Colonic mucosa (tissue), 4 donors: ENCODE results near the gene CPEB1. TPM values are rescaled to one million over a fixed set of nuclear protein-coding genes. Genes with fewer than 3 reads are reported as not detected.

Source experiments
- DNase-seq: peaks from one replicate; pipeline ENCODE4 v3.0.0-alpha.2; 2020
- H3K27ac ChIP-seq: fragments of 200-600 bp; one replicate; pipeline ENCODE4 v1.8.0; 2021
- H3K27me3 ChIP-seq: fragments of 200-600 bp; one replicate; pipeline ENCODE4 v1.8.0; 2021
- H3K36me3 ChIP-seq: fragments of 200-600 bp; one replicate; pipeline ENCODE4 v1.8.0; 2021
- H3K4me1 ChIP-seq: fragments of 200-600 bp; one replicate; pipeline ENCODE4 v1.8.0; 2021; ENCODE audit warnings: mild to moderate bottlenecking
- H3K4me3 ChIP-seq: fragments of 200-600 bp; one replicate; pipeline ENCODE4 v1.8.0; 2021
- H3K9ac ChIP-seq, 2 donors: one replicate each; pipeline ENCODE4 v1.7.0; 2013; ENCODE audit warnings: control low read depth in 2 of 2, low read depth in 2 of 2, low read length in 2 of 2
- H3K9me3 ChIP-seq: fragments of 200-600 bp; one replicate; pipeline ENCODE4 v1.8.0; 2021
- intact Hi-C: fragments of 100-400 bp; cut with DNase I; formaldehyde crosslinking; loops from one replicate; pipeline ENCODE4 v1.14.1; 2022
- total RNA-seq, 2 donors: library from RNA; stranded (reverse); fragmentation: NEBNext Ultra II Directional in 1 of 2; extraction: Animal tissue kit (Norgen Biotek cat#: 25700) in 1 of 2; gene quantifications; one replicate each; pipeline ENCODE4 v1.2.1, GENCODE V29; 2021
- TF ChIP-seq, protein P1 (sequence below): fragments of 200-600 bp; IDR thresholded peaks from one replicate; pipeline ENCODE4 v1.8.0; 2022; ENCODE audit warnings: antibody characterized with exemption, mild to moderate bottlenecking
- donor health status: healthy.
- donor health status: DM: no; HTN: no; CAD: no.
- donor health status: DM: no; HTN: no; CAD: no.

Gene CPEB1
- total RNA-seq, 2 donors from 2014 or later = 0.40 to 1.4 TPM

DNA sequence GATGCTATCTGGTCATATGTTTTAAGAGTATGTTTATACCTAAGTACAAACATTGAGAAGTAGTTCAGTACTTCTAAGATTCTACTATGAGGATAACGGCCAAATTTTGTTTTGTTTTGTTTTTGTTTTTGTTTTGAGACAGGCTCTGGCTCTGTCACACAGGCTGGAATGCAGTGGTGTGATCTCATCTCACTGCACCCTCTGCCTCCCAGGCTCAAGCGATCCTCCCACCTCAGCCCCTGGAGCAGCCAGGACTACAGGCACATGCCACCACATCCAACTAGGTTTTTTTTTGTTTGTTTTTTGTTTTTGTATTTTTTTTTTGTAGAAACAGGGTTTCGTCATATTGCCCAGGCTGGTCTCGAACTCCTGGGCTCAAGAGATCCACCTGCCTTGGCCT lies 59.4 kb downstream of the CPEB1 start:
- Histone ChIP-seq H3K4me3 (no peak overlapping the region), H3K27ac (no peak overlapping the region), H3K9me3 (no peaks in the 10 kb centered on the region), H3K27me3 (no peaks in the 10 kb centered on the region), H3K36me3 (no peaks in the 10 kb centered on the region), H3K4me1 (no peaks in the 10 kb centered on the region), H3K9ac (no peak overlapping the region)
- intact Hi-C loops = no loop called here
- TF ChIP-seq, protein P1, sequence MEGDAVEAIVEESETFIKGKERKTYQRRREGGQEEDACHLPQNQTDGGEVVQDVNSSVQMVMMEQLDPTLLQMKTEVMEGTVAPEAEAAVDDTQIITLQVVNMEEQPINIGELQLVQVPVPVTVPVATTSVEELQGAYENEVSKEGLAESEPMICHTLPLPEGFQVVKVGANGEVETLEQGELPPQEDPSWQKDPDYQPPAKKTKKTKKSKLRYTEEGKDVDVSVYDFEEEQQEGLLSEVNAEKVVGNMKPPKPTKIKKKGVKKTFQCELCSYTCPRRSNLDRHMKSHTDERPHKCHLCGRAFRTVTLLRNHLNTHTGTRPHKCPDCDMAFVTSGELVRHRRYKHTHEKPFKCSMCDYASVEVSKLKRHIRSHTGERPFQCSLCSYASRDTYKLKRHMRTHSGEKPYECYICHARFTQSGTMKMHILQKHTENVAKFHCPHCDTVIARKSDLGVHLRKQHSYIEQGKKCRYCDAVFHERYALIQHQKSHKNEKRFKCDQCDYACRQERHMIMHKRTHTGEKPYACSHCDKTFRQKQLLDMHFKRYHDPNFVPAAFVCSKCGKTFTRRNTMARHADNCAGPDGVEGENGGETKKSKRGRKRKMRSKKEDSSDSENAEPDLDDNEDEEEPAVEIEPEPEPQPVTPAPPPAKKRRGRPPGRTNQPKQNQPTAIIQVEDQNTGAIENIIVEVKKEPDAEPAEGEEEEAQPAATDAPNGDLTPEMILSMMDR = no peak
- no peak for DNase-seq

DNA sequence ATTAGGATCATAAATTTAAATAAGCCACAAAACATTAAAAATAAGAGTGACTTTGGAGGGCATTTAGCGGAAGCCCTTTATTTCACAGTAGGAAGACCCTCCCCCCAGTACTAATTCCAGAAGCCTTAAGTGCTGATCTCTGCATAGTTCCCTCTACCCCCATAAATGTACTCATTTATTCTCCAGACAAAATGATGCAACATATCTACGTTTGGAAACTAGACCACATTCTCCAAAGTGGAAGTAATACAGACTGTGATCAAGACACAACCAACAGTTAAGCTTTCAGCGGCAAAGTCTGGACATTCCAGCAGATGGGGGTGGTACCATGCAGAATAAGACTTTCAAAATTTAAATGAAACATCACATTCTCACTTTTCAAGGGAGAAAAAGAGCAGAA lies 62.1 kb downstream of the CPEB1 start:
- TF ChIP-seq, protein P1 = no peak
- Histone ChIP-seq H3K27ac (no peak overlapping the region), H3K4me1 (no peaks in the 10 kb centered on the region), H3K9ac (no peak overlapping the region), H3K27me3 (no peaks in the 10 kb centered on the region), H3K4me3 (no peak overlapping the region), H3K36me3 (no peaks in the 10 kb centered on the region), H3K9me3 (no peaks in the 10 kb centered on the region)
- DNase-seq = no peak
- intact Hi-C loops = no loop called here

DNA sequence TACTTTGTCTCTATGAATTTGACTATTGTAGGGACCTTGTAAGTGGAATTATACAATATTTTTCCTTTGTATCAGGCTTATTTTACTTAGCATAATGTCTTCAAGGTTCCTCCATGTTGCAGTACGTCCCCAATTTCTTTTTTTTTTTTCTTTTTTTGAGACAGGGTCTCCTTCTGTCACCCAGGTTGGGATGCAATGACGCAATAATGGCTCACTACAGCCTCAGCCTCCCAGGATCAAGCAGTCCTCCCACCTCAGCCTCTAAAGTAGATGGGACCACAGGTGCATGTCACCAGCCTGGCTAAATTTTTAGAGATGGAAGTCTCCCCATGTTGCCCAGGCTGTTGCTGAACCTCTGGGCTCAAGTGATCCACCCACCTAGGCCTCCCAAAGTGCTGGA lies 66.5 kb downstream of the CPEB1 start:
- H3K27me3 ChIP-seq = no peaks in the 10 kb centered on the region
- H3K9ac ChIP-seq = no peak overlapping the region
- H3K36me3 ChIP-seq = no peaks in the 10 kb centered on the region
- no peak for DNase-seq
- TF ChIP-seq, protein P1 = no peak
- intact Hi-C loops = no loop called here
- H3K4me1 ChIP-seq = no peaks in the 10 kb centered on the region
- H3K9me3 ChIP-seq = no peaks in the 10 kb centered on the region
- no peak overlapping the region for H3K27ac ChIP-seq
- H3K4me3 ChIP-seq = no peak overlapping the region

DNA sequence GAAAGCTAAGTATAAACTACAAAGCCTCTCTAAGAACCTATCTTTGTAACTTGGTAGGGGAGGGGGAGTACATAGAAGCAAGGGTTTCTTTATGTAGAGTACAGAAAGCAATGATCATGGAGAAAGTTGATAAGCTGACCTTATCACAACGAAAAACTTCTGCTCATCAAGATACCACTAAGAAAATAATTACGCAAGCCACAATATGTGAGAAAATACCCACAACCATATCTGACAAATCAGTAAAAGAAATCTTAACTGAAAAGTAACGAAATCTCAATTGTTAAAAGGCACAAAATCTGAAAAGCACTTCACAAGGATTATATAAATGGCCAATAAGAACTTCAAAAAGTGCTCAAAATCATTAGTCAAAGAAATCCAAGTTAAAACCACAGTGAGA lies 71.8 kb downstream of the CPEB1 start:
- no peaks in the 10 kb centered on the region for H3K27me3 ChIP-seq
- no peaks in the 10 kb centered on the region for H3K9me3 ChIP-seq
- no peaks in the 10 kb centered on the region for H3K4me1 ChIP-seq
- TF ChIP-seq, protein P1 = no peak
- no peak overlapping the region for H3K27ac ChIP-seq
- H3K4me3 ChIP-seq = no peak overlapping the region
- DNase-seq = no peak
- intact Hi-C loops = no loop called here
- H3K9ac ChIP-seq = no peak overlapping the region
- no peaks in the 10 kb centered on the region for H3K36me3 ChIP-seq

DNA sequence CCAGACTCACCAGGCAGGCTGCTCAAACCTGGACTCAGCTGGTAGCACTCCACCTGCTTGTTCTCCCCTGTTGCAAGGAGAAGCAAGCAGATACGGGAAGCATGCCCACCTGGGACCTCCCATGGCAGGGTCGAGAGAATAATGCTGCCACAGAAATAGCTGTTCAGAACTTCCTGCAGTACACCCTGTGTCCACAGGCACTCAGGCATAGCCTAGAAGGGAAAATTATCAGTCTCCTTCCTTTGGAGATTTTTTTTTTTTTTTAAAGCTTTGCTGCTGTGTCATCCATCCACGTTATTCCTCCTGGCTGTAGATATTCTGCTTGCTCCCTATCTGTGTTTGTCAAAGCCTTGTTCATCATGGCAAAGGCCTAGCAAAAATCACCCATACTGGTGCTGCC lies 74.2 kb downstream of the CPEB1 start:
- no peak for DNase-seq
- TF ChIP-seq, protein P1 = no peak
- Histone ChIP-seq H3K27ac (no peak overlapping the region), H3K36me3 (no peaks in the 10 kb centered on the region), H3K9me3 (no peaks in the 10 kb centered on the region), H3K4me3 (no peak overlapping the region), H3K9ac (no peak overlapping the region), H3K27me3 (no peaks in the 10 kb centered on the region), H3K4me1 (no peaks in the 10 kb centered on the region)
- intact Hi-C loops = no loop called here

DNA sequence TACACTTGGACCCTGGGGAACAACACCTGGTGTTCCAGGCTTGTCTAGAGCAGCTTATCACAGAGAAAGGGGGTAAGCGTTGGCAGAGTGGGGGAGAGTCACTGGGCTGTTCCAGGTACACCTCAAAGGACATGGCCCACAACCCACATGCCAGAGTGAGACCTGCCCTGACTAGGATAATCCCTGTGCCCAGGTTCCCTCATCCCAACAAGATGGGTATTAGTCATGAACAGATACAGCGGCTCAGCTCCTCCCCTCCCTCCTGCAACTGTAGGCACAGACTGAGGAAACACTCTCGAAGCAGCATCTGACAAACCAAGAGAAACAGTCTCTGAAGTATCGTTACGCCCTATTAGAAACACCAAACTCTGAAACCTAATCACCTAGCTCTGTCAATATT lies 74.9 kb downstream of the CPEB1 start:
- Histone ChIP-seq H3K4me3 (no peak overlapping the region), H3K36me3 (no peaks in the 10 kb centered on the region), H3K4me1 (no peaks in the 10 kb centered on the region), H3K9ac (no peak overlapping the region), H3K27ac (no peak overlapping the region), H3K9me3 (no peaks in the 10 kb centered on the region), H3K27me3 (no peaks in the 10 kb centered on the region)
- TF ChIP-seq, protein P1 = no peak
- intact Hi-C loops = no loop called here
- no peak for DNase-seq
